Transverse colon (tissue), 3 donors: ENCODE data around the gene PIGN.

Experiments
- POLR2A ChIP-seq: fragments of 450-650 bp; IDR thresholded peaks from one replicate; pipeline ENCODE4 v1.6.1; 2016; ENCODE audit warnings: antibody characterized with exemption, mild to moderate bottlenecking, moderate library complexity
- POLR2AphosphoS5 ChIP-seq, 3 donors: sonication (generic); formaldehyde crosslinking; IDR thresholded peaks; one replicate each; pipeline ENCODE4 v1.6.1; 2016; ENCODE audit warnings: antibody characterized with exemption in 3 of 3

- TF ChIP-seq POLR2A (no peak), POLR2AphosphoS5 (IDR thresholded peaks at IDR 0.05) (no peak)
Observed at GRCh38 chr18:62151068-62151771, 35.6 kb downstream of the PIGN start.
